ENCODE measurements around the gene RPS6KA6.
A peak's percentile ranks its signal among the peaks of the same experiment; 100 is the strongest.

The RPS6KA6 gene

GRCh38 chrX:84187533-84188319, at the start of gene RPS6KA6:
Gene RPS6KA6 (minus strand): TSS chrX:84188199. CDS start chrX:84187899, 300 bp downstream.
- DNase-seq (ENCODE audit: low read depth), result peak; percentile 7

- no peak for DNase-seq (ENCODE audit: low read depth)
Observed at GRCh38 chrX:84224741-84225140, 36.7 kb upstream of the RPS6KA6 start.

GRCh38 chrX:84223261-84223660, 35.3 kb upstream of the RPS6KA6 start:
- DNase-seq (ENCODE audit: low read depth), result no peak

- no peak for DNase-seq (ENCODE audit: low read depth)
Observed at GRCh38 chrX:84221181-84221580, 33.2 kb upstream of the RPS6KA6 start.

GRCh38 chrX:84219551-84219950, 31.6 kb upstream of the RPS6KA6 start:
- DNase-seq (ENCODE audit: low read depth), result peak; percentile 6

GRCh38 chrX:84218726-84219125, 30.7 kb upstream of the RPS6KA6 start:
- DNase-seq (ENCODE audit: low read depth), result no peak

- DNase-seq (ENCODE audit: low read depth), result no peak
Observed at GRCh38 chrX:84216881-84217280, 28.9 kb upstream of the RPS6KA6 start.

GRCh38 chrX:84216406-84216805, 28.4 kb upstream of the RPS6KA6 start:
- no peak for DNase-seq (ENCODE audit: low read depth)

- DNase-seq (ENCODE audit: low read depth), result no peak
Observed at GRCh38 chrX:84205276-84205675, 17.3 kb upstream of the RPS6KA6 start.

- no peak for DNase-seq (ENCODE audit: low read depth)
Observed at GRCh38 chrX:84199688-84200087, 11.7 kb upstream of the RPS6KA6 start.

GRCh38 chrX:84197550-84197949, 9.6 kb upstream of the RPS6KA6 start:
- DNase-seq (ENCODE audit: low read depth), result no peak

GRCh38 chrX:84192006-84192405, 4.0 kb upstream of the RPS6KA6 start:
- no peak for DNase-seq (ENCODE audit: low read depth)

GRCh38 chrX:84189125-84189524, 1.1 kb upstream of the RPS6KA6 start:
- DNase-seq (ENCODE audit: low read depth), result no peak

- peak; percentile 52 for DNase-seq (ENCODE audit: low read depth)
Observed at GRCh38 chrX:84188320-84188834, 378 bp upstream of the RPS6KA6 start.

- no peak for DNase-seq (ENCODE audit: low read depth)
Observed at GRCh38 chrX:84186603-84187532, 1.1 kb downstream of the RPS6KA6 start.

- no peak for DNase-seq (ENCODE audit: low read depth)
Observed at GRCh38 chrX:84182516-84182915, 5.5 kb downstream of the RPS6KA6 start.

- no peak for DNase-seq (ENCODE audit: low read depth)
Observed at GRCh38 chrX:84175958-84176357, 12.0 kb downstream of the RPS6KA6 start.

- no peak for DNase-seq (ENCODE audit: low read depth)
Observed at GRCh38 chrX:84175274-84175673, 12.7 kb downstream of the RPS6KA6 start.

GRCh38 chrX:84174348-84174747, 13.7 kb downstream of the RPS6KA6 start:
- DNase-seq (ENCODE audit: low read depth), result no peak

GRCh38 chrX:84170931-84171330, 17.1 kb downstream of the RPS6KA6 start:
- DNase-seq (ENCODE audit: low read depth), result peak; percentile 47

- DNase-seq (ENCODE audit: low read depth), result peak; percentile 27
Observed at GRCh38 chrX:84168574-84168973, 19.4 kb downstream of the RPS6KA6 start.

- DNase-seq (ENCODE audit: low read depth), result peak; percentile 57
Observed at GRCh38 chrX:84168095-84168494, 19.9 kb downstream of the RPS6KA6 start.

- DNase-seq (ENCODE audit: low read depth), result no peak
Observed at GRCh38 chrX:84165711-84166110, 22.3 kb downstream of the RPS6KA6 start.

Data from amniotic epithelial cell (primary cell).